OCI-LY3 (cell line): ENCODE results near the gene DOC2A.

Experiments used
- H2AFZ ChIP-seq: fragments of 200-600, 300-600 bp; shearing (Covaris generic); 2 replicates; pipeline ENCODE4 v1.6.0; 2014; ENCODE audit warnings: antibody characterized with exemption, low read depth, low read length
- H3K27ac ChIP-seq: fragments of 200-600, 300-600 bp; sonication (generic); 2 replicates; pipeline ENCODE4 v1.5.1; 2014; ENCODE audit warnings: mild to moderate bottlenecking, low read length, moderate library complexity, mixed read lengths
- H3K27me3 ChIP-seq: fragments of 200-600, 300-600 bp; sonication (generic); 2 replicates; pipeline ENCODE4 v1.6.1; 2014; ENCODE audit warnings: low read depth, low read length, mixed read lengths
- H3K36me3 ChIP-seq: fragments of 200-600, 300-600 bp; sonication (generic); replicated peaks from 2 replicates; pipeline ENCODE3; 2014; ENCODE audit warnings: low read depth, low read length, mixed read lengths
- H3K4me1 ChIP-seq: fragments of 300-600, 200-600 bp; sonication (generic); 2 replicates; pipeline ENCODE4 v1.6.1; 2014; ENCODE audit warnings: low read length, mixed read lengths
- H3K4me2 ChIP-seq: fragments of 200-600, 300-600 bp; sonication (generic); 2 replicates; pipeline ENCODE4 v1.6.1; 2014; ENCODE audit warnings: low read length, mixed read lengths
- H3K4me3 ChIP-seq: fragments of 300-600, 200-600 bp; sonication (generic); 2 replicates; pipeline ENCODE4 v1.5.1; 2014; ENCODE audit warnings: antibody characterized with exemption, mild to moderate bottlenecking, low read length, moderate library complexity
- H3K79me2 ChIP-seq: fragments of 300-600, 200-600 bp; shearing (Covaris generic); 2 replicates; pipeline ENCODE4 v1.6.1; 2014; ENCODE audit warnings: mild to moderate bottlenecking, low read length, mixed read lengths
- H3K9ac ChIP-seq: fragments of 300-600, 200-600 bp; shearing (Covaris generic); 2 replicates; pipeline ENCODE4 v1.6.0; 2014; ENCODE audit warnings: mild to moderate bottlenecking, low read length, moderate library complexity
- H3K9me3 ChIP-seq: fragments of 200-600, 300-600 bp; shearing (Covaris generic); 2 replicates; pipeline ENCODE4 v1.6.1; 2014; ENCODE audit warnings: low read length, mixed read lengths; ENCODE audit not compliant: insufficient read depth
- H4K20me1 ChIP-seq: fragments of 200-600, 300-600 bp; sonication (generic); 2 replicates; pipeline ENCODE4 v1.6.1; 2016; ENCODE audit warnings: low read length, mixed read lengths; ENCODE audit not compliant: insufficient read depth
- EZH2phosphoT487 ChIP-seq: fragments of 200-600 bp; shearing (Covaris generic); IDR thresholded peaks from 2 replicates; pipeline ENCODE4 v1.6.1; 2018; ENCODE audit warnings: antibody characterized with exemption, mixed run types, low read depth
- TF ChIP-seq, protein P1 (sequence below): fragments of 200-600, 300-600 bp; sonication (generic); IDR thresholded peaks from 2 replicates; pipeline ENCODE4 v1.5.1; 2014; ENCODE audit warnings: antibody characterized with exemption, low read length, low read depth

The DOC2A gene

DNA sequence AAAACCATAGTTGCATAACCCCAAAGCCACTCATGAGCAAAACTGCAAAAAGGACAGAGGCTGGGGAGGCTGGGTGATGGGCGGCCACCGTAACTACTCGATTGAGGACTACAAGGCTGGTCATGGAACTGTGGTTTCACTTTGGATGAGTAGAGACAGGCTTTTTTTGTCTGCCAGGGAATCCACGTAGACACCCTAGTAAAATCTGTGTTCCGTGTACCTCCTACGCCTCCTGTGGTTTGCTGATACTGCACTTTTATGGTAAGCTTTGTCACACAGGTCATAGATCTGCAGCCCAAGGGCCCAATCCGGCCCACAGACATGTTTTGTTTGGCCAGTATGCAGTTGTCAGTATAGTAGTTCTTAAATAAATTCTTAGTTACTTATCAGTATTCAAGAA lies 22.4 kb upstream of the DOC2A start:
- Histone ChIP-seq H3K4me2 (no peak overlapping the region), H3K9ac (no peak overlapping the region), H3K27me3 (peaks cover 5% of the 10 kb centered on the region; the same call in 1 of the 2 replicates), H3K4me1 (peaks cover 9% of the 10 kb centered on the region), H3K4me3 (no peak overlapping the region), H3K27ac (no peak overlapping the region), H3K9me3 (no peaks in the 10 kb centered on the region), H4K20me1 (no peaks in the 10 kb centered on the region), H3K36me3 (no peaks in the 10 kb centered on the region), H3K79me2 (no peaks in the 10 kb centered on the region), H2AFZ (no peak overlapping the region)
- TF ChIP-seq, protein P1, sequence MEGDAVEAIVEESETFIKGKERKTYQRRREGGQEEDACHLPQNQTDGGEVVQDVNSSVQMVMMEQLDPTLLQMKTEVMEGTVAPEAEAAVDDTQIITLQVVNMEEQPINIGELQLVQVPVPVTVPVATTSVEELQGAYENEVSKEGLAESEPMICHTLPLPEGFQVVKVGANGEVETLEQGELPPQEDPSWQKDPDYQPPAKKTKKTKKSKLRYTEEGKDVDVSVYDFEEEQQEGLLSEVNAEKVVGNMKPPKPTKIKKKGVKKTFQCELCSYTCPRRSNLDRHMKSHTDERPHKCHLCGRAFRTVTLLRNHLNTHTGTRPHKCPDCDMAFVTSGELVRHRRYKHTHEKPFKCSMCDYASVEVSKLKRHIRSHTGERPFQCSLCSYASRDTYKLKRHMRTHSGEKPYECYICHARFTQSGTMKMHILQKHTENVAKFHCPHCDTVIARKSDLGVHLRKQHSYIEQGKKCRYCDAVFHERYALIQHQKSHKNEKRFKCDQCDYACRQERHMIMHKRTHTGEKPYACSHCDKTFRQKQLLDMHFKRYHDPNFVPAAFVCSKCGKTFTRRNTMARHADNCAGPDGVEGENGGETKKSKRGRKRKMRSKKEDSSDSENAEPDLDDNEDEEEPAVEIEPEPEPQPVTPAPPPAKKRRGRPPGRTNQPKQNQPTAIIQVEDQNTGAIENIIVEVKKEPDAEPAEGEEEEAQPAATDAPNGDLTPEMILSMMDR: no peak
- TF ChIP-seq EZH2phosphoT487: no peak

GRCh38 chr16:30032083-30032819 lies 21.4 kb upstream of the DOC2A start:
- Histone ChIP-seq H3K27me3 (peaks cover 5% of the 10 kb centered on the region; the same call in 1 of the 2 replicates), H4K20me1 (no peaks in the 10 kb centered on the region), H2AFZ (no peak overlapping the region), H3K4me1 (peaks cover 9% of the 10 kb centered on the region), H3K9ac (no peak overlapping the region), H3K36me3 (no peaks in the 10 kb centered on the region), H3K4me3 (no peak overlapping the region), H3K79me2 (no peaks in the 10 kb centered on the region), H3K4me2 (0 out of 2 replicates have a peak overlapping the region, but pooled peaks have one; percentile 25), H3K9me3 (no peaks in the 10 kb centered on the region), H3K27ac (no peak overlapping the region)
- TF ChIP-seq, protein P1: peak; percentile 95
- no peak for TF ChIP-seq EZH2phosphoT487

- H3K79me2 ChIP-seq: no peaks in the 10 kb centered on the region
- H3K27me3 ChIP-seq: peaks cover 9% of the 10 kb centered on the region; the same call in 1 of the 2 replicates
- no peaks in the 10 kb centered on the region for H4K20me1 ChIP-seq
- peaks cover 9% of the 10 kb centered on the region for H3K4me1 ChIP-seq
- peak overlapping the region; percentile 61 for H3K4me3 ChIP-seq
- H2AFZ ChIP-seq: no peak overlapping the region
- H3K27ac ChIP-seq: no peak overlapping the region
- no peaks in the 10 kb centered on the region for H3K9me3 ChIP-seq
- TF ChIP-seq, protein P1: no peak
- TF ChIP-seq EZH2phosphoT487: no peak
- H3K9ac ChIP-seq: no peak overlapping the region
- H3K36me3 ChIP-seq: no peaks in the 10 kb centered on the region
- H3K4me2 ChIP-seq: peak overlapping the region; percentile 61
Observed at GRCh38 chr16:30031477-30031918, 20.7 kb upstream of the DOC2A start.

DNA sequence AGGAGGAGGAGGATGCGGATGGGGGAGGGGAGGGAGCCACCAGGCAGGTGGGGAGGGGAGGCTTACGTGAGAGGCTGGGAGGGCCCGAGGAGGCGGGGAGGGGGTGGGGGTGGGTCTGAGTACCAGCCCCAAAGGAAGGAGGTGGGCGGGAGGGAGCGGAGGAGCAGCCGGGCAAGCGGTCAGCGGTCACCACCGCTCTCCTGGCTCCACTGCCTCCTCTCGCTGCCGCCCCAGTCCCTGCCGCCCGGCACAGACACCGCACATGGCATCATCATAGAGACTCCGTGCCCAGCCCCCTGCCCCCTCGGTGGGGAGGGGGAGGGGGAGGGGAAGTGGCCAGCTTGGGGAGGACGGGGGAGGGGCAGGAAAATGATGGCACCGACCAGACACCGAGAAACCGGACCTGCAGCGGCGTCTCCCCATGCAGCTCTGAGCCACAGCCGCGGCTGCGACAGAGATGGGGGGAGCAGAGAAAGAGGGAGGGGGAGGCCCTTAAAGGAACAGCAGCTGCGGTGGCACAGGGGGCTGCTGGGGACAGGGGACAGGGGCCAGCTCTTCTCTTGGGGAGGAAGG lies 20.1 kb upstream of the DOC2A start, which contains the start of gene TLCD3B:
TLCD3B (minus strand) TSS at position 431 of the 573 bp plus-strand sequence. CDS start 744 bp downstream, outside the sequence.
- Histone ChIP-seq H3K27ac (no peak within 1 kb of the TSS), H3K9ac (no peak within 1 kb of the TSS), H3K4me1 (peaks cover 9% of the 10 kb centered on the region), H3K4me3 (peak within 1 kb of the TSS; percentile 61), H3K36me3 (no peaks in the 10 kb centered on the region), H3K79me2 (no peaks in the 10 kb centered on the region), H3K9me3 (no peaks in the 10 kb centered on the region), H3K4me2 (peak within 1 kb of the TSS; percentile 61), H2AFZ (no peak within 1 kb of the TSS), H3K27me3 (peaks cover 10% of the 10 kb centered on the region; the same call in 1 of the 2 replicates), H4K20me1 (no peaks in the 10 kb centered on the region)
- no peak for TF ChIP-seq EZH2phosphoT487
- TF ChIP-seq, protein P1: no peak
